ENCODE measurements around the gene RAB37. TPM values are rescaled to one million over a fixed set of nuclear protein-coding genes. Genes with fewer than 3 reads are reported as not detected.

The RAB37 gene
- total and polyA plus RNA-seq, 2 of the 8 experiments (the other 6 are each of a cell fraction or from before 2014, with no cell fraction given): 5.5 to 6.1 TPM

GRCh38 chr17:74768763-74769114 is 31.7 kb downstream of the RAB37 start (continued):
- TF ChIP-seq E2F6 (IDR thresholded peaks at IDR 0.05) (no peak), NRF1 (IDR thresholded peaks at IDR 0.05; ENCODE audit: low read depth, low read length) (no peak), RAD21 (IDR thresholded peaks at IDR 0.05 in 1 of 2, conservative IDR thresholded peaks at IDR 0.05 in 1 of 2; ENCODE audit: low read depth in 2 of 2, low read length in 2 of 2) (no peak)

Data from H1 (cell line).